GM15510 (cell line): ENCODE measurements around the gene TMEM108.

Source experiments
- POLR2A ChIP-seq: IDR thresholded peaks from 3 replicates; pipeline ENCODE4 v1.6.1; 2011; ENCODE audit warnings: borderline replicate concordance; ENCODE audit not compliant: insufficient read length; ENCODE audit errors: extremely low read depth

TMEM108 gene

DNA sequence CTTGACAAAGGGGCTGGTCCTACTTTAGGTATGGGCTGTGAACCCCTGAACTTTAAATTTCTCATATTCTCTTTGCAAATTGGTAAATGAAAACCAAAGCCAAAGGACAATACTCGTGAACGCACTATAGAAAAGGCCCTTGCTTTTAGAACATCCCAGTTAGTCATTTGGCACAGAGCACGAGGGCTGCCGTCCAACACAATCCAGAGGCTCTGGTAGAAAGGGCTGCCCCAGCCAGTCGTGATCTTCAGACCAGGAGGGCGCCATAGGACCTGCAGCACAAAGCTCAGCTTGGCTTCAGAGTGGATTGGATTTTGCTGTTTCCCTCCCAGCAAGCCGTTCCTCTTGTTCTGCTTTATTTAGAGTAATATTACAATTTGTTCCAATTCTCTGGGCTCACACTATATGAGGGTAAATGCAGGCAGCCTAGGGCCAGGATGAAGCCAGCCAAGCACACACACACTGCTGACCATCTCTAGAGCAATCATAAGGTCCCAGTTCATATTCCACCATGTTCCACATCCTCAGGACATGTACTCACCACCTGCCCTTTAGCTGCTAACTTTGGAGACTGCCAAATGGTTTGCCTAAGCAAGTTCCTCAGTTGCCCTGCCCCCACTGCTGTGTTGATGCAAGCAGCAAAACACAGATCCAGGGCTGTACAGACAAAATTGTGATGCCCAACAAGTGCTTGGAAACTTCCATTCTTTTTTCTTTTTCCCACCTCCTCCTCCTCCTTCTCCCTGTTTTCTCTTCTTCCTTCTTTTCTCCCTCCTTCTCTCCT is 355.7 kb downstream of the TMEM108 start:
- no peak for TF ChIP-seq POLR2A

GRCh38 chr3:133394561-133395311 is 356.5 kb downstream of the TMEM108 start:
- TF ChIP-seq POLR2A, result no peak

- TF ChIP-seq POLR2A, result no peak
Measured at GRCh38 chr3:133396906-133397305, 358.7 kb downstream of the TMEM108 start.

GRCh38 chr3:133400006-133400515 is 361.9 kb downstream of the TMEM108 start, which contains the start of gene BFSP2:
BFSP2 (plus strand) TSS chr3:133400056; CDS start chr3:133400084, 28 bp downstream.
- no peak for TF ChIP-seq POLR2A

GRCh38 chr3:133401374-133402135 is 363.4 kb downstream of the TMEM108 start:
- TF ChIP-seq POLR2A, result no peak

- no peak for TF ChIP-seq POLR2A
Measured at GRCh38 chr3:133404920-133405319, 366.7 kb downstream of the TMEM108 start.

- no peak for TF ChIP-seq POLR2A
Measured at GRCh38 chr3:133408366-133408765, 370.2 kb downstream of the TMEM108 start.

DNA sequence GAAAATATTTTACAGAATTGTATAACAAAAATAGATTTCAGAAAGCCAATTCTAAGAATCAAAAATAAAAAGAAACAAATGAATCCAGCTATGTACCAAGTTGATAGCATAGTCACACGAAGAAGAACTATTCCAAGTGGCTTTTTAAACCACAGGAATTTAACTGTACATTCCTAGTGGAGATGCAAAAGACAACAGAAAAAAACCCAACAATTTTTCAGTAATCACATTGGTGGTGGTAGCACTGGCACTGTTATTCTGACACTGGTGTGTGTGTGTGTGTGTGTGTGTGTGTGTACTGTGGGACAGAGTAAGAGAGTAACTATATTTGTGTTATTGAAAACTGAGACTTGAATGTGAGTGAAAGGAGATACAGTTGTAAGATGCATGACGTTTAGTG is 370.8 kb downstream of the TMEM108 start:
- TF ChIP-seq POLR2A, result no peak

DNA sequence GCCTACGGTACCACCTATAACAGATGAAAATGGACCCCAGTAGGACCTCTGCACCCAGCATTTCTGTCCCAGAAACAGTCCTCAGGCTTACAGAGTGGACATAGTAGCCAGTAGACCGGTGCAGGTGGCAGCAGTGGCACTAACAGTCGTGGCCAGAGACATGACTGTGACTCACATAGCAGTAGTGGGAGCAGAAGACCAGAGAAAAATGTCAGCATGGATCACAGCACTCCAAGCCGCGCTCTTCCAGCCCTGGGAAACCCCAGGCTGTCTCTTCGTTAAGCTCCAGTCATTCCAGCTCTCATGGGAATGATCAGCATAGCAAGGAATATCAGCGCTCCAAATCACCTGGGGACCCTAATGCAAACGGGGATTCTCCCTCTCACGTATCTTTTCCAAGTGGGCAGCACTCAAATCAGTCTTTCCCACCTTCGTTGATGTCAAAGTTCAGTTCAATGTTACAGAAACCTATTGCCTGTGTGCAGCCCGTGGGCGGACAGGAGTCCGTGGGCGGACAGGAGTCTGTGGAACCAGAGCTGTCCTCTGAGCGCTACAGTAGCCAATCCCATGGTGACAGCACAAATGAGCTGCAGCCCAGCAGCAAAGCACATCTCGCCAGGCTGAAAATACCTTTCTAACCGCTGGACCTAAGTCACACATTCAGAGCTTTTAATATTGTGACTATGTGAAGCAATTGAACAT is 372.2 kb downstream of the TMEM108 start:
- TF ChIP-seq POLR2A, result no peak

GRCh38 chr3:133412183-133413132 is 374.3 kb downstream of the TMEM108 start:
- TF ChIP-seq POLR2A, result no peak

GRCh38 chr3:133413161-133414020 is 375.2 kb downstream of the TMEM108 start:
- TF ChIP-seq POLR2A, result no peak

- TF ChIP-seq POLR2A, result no peak
Measured at GRCh38 chr3:133414021-133414392, 375.8 kb downstream of the TMEM108 start.
